GM23248 (cell line): ENCODE measurements around the gene LRMDA. TPM values are rescaled to one million over a fixed set of nuclear protein-coding genes. Genes with fewer than 3 reads are reported as not detected.

Experiments
- DNase-seq: peaks from one replicate; pipeline ENCODE4 v3.0.0-alpha.2; 2015
- H2AFZ ChIP-seq: fragments of 200-600 bp; sonication (generic); 2 replicates; pipeline ENCODE4 v1.6.1; 2016; ENCODE audit warnings: antibody characterized with exemption
- H3F3A ChIP-seq: fragments of 200-600 bp; sonication (generic); 2 replicates; pipeline ENCODE4 v1.6.1; 2016; ENCODE audit warnings: mild to moderate bottlenecking, antibody characterized with exemption, mixed run types; ENCODE audit not compliant: insufficient read depth
- H3K27ac ChIP-seq: fragments of 200-600 bp; sonication (generic); 2 replicates; pipeline ENCODE4 v1.5.1; 2016; ENCODE audit warnings: mild to moderate bottlenecking
- H3K27me3 ChIP-seq: fragments of 200-600 bp; sonication (generic); replicated peaks from 2 replicates; pipeline ENCODE4 v1.6.1; 2016; ENCODE audit warnings: mild to moderate bottlenecking; ENCODE audit not compliant: insufficient read depth
- H3K36me3 ChIP-seq: fragments of 200-600 bp; sonication (generic); 2 replicates; pipeline ENCODE4 v1.6.1; 2016; ENCODE audit warnings: low read depth, mild to moderate bottlenecking
- H3K4me1 ChIP-seq: fragments of 200-600 bp; sonication (generic); 2 replicates; pipeline ENCODE4 v1.6.1; 2016; ENCODE audit warnings: mild to moderate bottlenecking; ENCODE audit not compliant: insufficient read depth
- H3K4me2 ChIP-seq: fragments of 200-600 bp; sonication (generic); one replicate; pipeline ENCODE4 v1.6.1; 2016; ENCODE audit warnings: mild to moderate bottlenecking; ENCODE audit not compliant: unreplicated experiment
- H3K4me3 ChIP-seq: fragments of 200-600 bp; sonication (generic); 2 replicates; pipeline ENCODE4 v1.5.1; 2016; ENCODE audit warnings: mild to moderate bottlenecking
- H3K79me2 ChIP-seq: fragments of 200-600 bp; sonication (generic); 2 replicates; pipeline ENCODE4 v1.6.1; 2016; ENCODE audit warnings: mild to moderate bottlenecking; ENCODE audit not compliant: insufficient read depth
- H3K9ac ChIP-seq: fragments of 200-600 bp; sonication (generic); 2 replicates; pipeline ENCODE4 v1.6.1; 2016; ENCODE audit warnings: mild to moderate bottlenecking
- H3K9me2 ChIP-seq: fragments of 200-600 bp; sonication (generic); 2 replicates; pipeline ENCODE4 v1.6.1; 2016; ENCODE audit warnings: mixed run types, mild to moderate bottlenecking, moderate library complexity; ENCODE audit not compliant: insufficient read depth
- H3K9me3 ChIP-seq: fragments of 200-600 bp; sonication (generic); one replicate; pipeline ENCODE4 v1.6.1; 2017; ENCODE audit warnings: low read depth
- H4K20me1 ChIP-seq: fragments of 200-600 bp; sonication (generic); 2 replicates; pipeline ENCODE4 v1.6.0; 2016; ENCODE audit not compliant: insufficient read depth
- EZH2 ChIP-seq: fragments of 200-600 bp; sonication (generic); IDR thresholded peaks from 2 replicates; pipeline ENCODE4 v1.6.1; 2018; ENCODE audit warnings: antibody characterized with exemption, mild to moderate bottlenecking; ENCODE audit not compliant: insufficient read depth, poor library complexity, severe bottlenecking
- EZH2phosphoT487 ChIP-seq: fragments of 200-600 bp; sonication (generic); IDR thresholded peaks from 2 replicates; pipeline ENCODE4 v1.6.1; 2018; ENCODE audit warnings: antibody characterized with exemption, moderate library complexity, mild to moderate bottlenecking, low read depth; ENCODE audit not compliant: insufficient read depth
- WGBS, 2 experiments: methylation state at CpG; one replicate each; pipeline ENCODE4 v1.1.6; 2015 to 2017; ENCODE audit warnings: low lambda C conversion rate in 2 of 2, low coverage in 1 of 2; ENCODE audit errors: missing lambda C conversion rate in 2 of 2; 5-methylcytosine and 5-hydroxymethylcytosine counted together
- in situ Hi-C: fragments of 300-500 bp; cut with MboI; formaldehyde crosslinking; loops from 2 replicates; pipeline ENCODE4 v1.15.0; 2020
- polyA plus RNA-seq: library from polyadenylated mRNA; unstranded; fragments of >200 nt; fragmentation: Nextera tagmentation; extraction: Ambion mirVana; gene quantifications from 2 replicates; pipeline ENCODE4 v1.2.1, GENCODE V29; 2016
- total RNA-seq: library from RNA; depleted of rRNA; stranded (reverse); fragments of >200 nt; shearing (Covaris generic); gene quantifications from 2 replicates; pipeline ENCODE4 v1.2.3, GENCODE V29; 2014

The LRMDA gene
- total and polyA plus RNA-seq, 2 experiments from 2014 or later: 2.6 TPM; not detected in 1

- H3K4me2 ChIP-seq: no peak overlapping the region
- in situ Hi-C loops: no loop called here
- 78 to 79% methylated on average over 3 of the region's 3 CpGs for WGBS, 2 experiments
- H3K79me2 ChIP-seq: no peaks in the 10 kb centered on the region
- H3F3A ChIP-seq: no peaks in the 10 kb centered on the region
- H3K9me2 ChIP-seq: no peaks in the 10 kb centered on the region
- H3K4me1 ChIP-seq: no peaks in the 10 kb centered on the region
- TF ChIP-seq EZH2phosphoT487: no peak
- no peak for TF ChIP-seq EZH2
- H3K36me3 ChIP-seq: no peaks in the 10 kb centered on the region
- peaks cover 11% of the 10 kb centered on the region; the same call in 1 of the 2 replicates for H3K27me3 ChIP-seq
- H4K20me1 ChIP-seq: no peaks in the 10 kb centered on the region
- H3K9ac ChIP-seq: no peak overlapping the region
- H3K9me3 ChIP-seq: no peaks in the 10 kb centered on the region
- H3K4me3 ChIP-seq: no peak overlapping the region
- H2AFZ ChIP-seq: no peak overlapping the region
- no peak overlapping the region for H3K27ac ChIP-seq
- DNase-seq: no peak
Observed at GRCh38 chr10:75806186-75806585, 374.8 kb downstream of the LRMDA start.

- no peaks in the 10 kb centered on the region for H4K20me1 ChIP-seq
- H3K27me3 ChIP-seq: peaks cover 15% of the 10 kb centered on the region
- in situ Hi-C loops: no loop called here
- TF ChIP-seq EZH2: no peak
- no peak for TF ChIP-seq EZH2phosphoT487
- no peak overlapping the region for H3K27ac ChIP-seq
- WGBS, 2 experiments: 79 to 81% methylated on average over 5 of the region's 5 CpGs
- no peak for DNase-seq
- H3K9me3 ChIP-seq: no peaks in the 10 kb centered on the region
- H2AFZ ChIP-seq: no peak overlapping the region
- no peaks in the 10 kb centered on the region for H3K9me2 ChIP-seq
- no peak overlapping the region for H3K9ac ChIP-seq
- H3K79me2 ChIP-seq: no peaks in the 10 kb centered on the region
- no peak overlapping the region for H3K4me2 ChIP-seq
- no peaks in the 10 kb centered on the region for H3F3A ChIP-seq
- no peaks in the 10 kb centered on the region for H3K4me1 ChIP-seq
- no peak overlapping the region for H3K4me3 ChIP-seq
- no peaks in the 10 kb centered on the region for H3K36me3 ChIP-seq
Observed at GRCh38 chr10:75807456-75807855, 376.0 kb downstream of the LRMDA start.

- Histone ChIP-seq H4K20me1 (no peaks in the 10 kb centered on the region), H3K79me2 (no peaks in the 10 kb centered on the region), H3K27ac (no peak overlapping the region), H3K36me3 (no peaks in the 10 kb centered on the region), H3K9me2 (no peaks in the 10 kb centered on the region), H3F3A (no peaks in the 10 kb centered on the region), H3K9me3 (no peaks in the 10 kb centered on the region), H3K4me2 (no peak overlapping the region), H2AFZ (no peak overlapping the region), H3K4me3 (no peak overlapping the region), H3K4me1 (no peaks in the 10 kb centered on the region), H3K9ac (no peak overlapping the region), H3K27me3 (peaks cover 19% of the 10 kb centered on the region)
- in situ Hi-C loops: no loop called here
- 57 to 65% methylated on average over 3 of the region's 3 CpGs for WGBS, 2 experiments
- DNase-seq: no peak
- no peak for TF ChIP-seq EZH2phosphoT487
Observed at GRCh38 chr10:75809003-75809402, 377.6 kb downstream of the LRMDA start.

- in situ Hi-C loops: no loop called here
- H4K20me1 ChIP-seq: no peaks in the 10 kb centered on the region
- H3K4me3 ChIP-seq: no peak overlapping the region
- H2AFZ ChIP-seq: no peak overlapping the region
- H3K4me2 ChIP-seq: no peak overlapping the region
- H3K9me2 ChIP-seq: no peaks in the 10 kb centered on the region
- no peak overlapping the region for H3K9ac ChIP-seq
- H3K27ac ChIP-seq: no peak overlapping the region
- TF ChIP-seq EZH2 (no peak), EZH2phosphoT487 (no peak)
- no peaks in the 10 kb centered on the region for H3K9me3 ChIP-seq
- H3K79me2 ChIP-seq: no peaks in the 10 kb centered on the region
- no peaks in the 10 kb centered on the region for H3F3A ChIP-seq
- peaks cover 46% of the 10 kb centered on the region for H3K27me3 ChIP-seq
- H3K36me3 ChIP-seq: no peaks in the 10 kb centered on the region
- DNase-seq: no peak
- no peaks in the 10 kb centered on the region for H3K4me1 ChIP-seq
Observed at GRCh38 chr10:75814014-75814413, 382.6 kb downstream of the LRMDA start.

- DNase-seq: no peak
- TF ChIP-seq EZH2 (no peak), EZH2phosphoT487 (no peak)
- in situ Hi-C loops: no loop called here
Observed at GRCh38 chr10:75815066-75815465, 383.6 kb downstream of the LRMDA start.

More at GRCh38 chr10:75815066-75815465, 383.6 kb downstream of the LRMDA start:
- no peaks in the 10 kb centered on the region for H3F3A ChIP-seq
- no peaks in the 10 kb centered on the region for H3K36me3 ChIP-seq
- no peak overlapping the region for H3K4me2 ChIP-seq
- H3K27me3 ChIP-seq: peaks cover 46% of the 10 kb centered on the region
- no peaks in the 10 kb centered on the region for H4K20me1 ChIP-seq
- no peaks in the 10 kb centered on the region for H3K79me2 ChIP-seq
- no peaks in the 10 kb centered on the region for H3K4me1 ChIP-seq
- no peak overlapping the region for H3K4me3 ChIP-seq
- H3K9me3 ChIP-seq: no peaks in the 10 kb centered on the region
- no peak overlapping the region for H2AFZ ChIP-seq
- no peaks in the 10 kb centered on the region for H3K9me2 ChIP-seq
- no peak overlapping the region for H3K9ac ChIP-seq
- no peak overlapping the region for H3K27ac ChIP-seq
